Hematopoietic multipotent progenitor cell treated with erythropoietin and hydrocortisone succinate and interleukin-3 and kit ligand, for 6 days (in vitro differentiated cells): ENCODE measurements around the gene PRXL2C.

Source experiments
- DNase-seq: peaks from one replicate; pipeline ENCODE4 v3.0.0-alpha.2; 2015

PRXL2C gene

GRCh38 chr9:96612105-96612965 lies 42.8 kb downstream of the PRXL2C start:
- no peak for DNase-seq

GRCh38 chr9:96611302-96611701 lies 43.8 kb downstream of the PRXL2C start:
- DNase-seq = no peak

- DNase-seq = no peak
Observed at GRCh38 chr9:96609732-96610131, 45.4 kb downstream of the PRXL2C start.

- DNase-seq = no peak
Observed at GRCh38 chr9:96607971-96608370, 47.1 kb downstream of the PRXL2C start.

- no peak for DNase-seq
Observed at GRCh38 chr9:96605328-96605727, 49.8 kb downstream of the PRXL2C start.

- no peak for DNase-seq
Observed at GRCh38 chr9:96604004-96604319, 51.2 kb downstream of the PRXL2C start.

GRCh38 chr9:96603305-96604003 lies 51.7 kb downstream of the PRXL2C start:
- no peak for DNase-seq

GRCh38 chr9:96599298-96599697 lies 55.8 kb downstream of the PRXL2C start:
- DNase-seq = no peak

GRCh38 chr9:96596601-96597111 lies 58.5 kb downstream of the PRXL2C start:
- no peak for DNase-seq
